ENCODE measurements around the gene SKOR1.

The SKOR1 gene

GRCh38 chr15:67799801-67800205, 25.5 kb upstream of the SKOR1 start:
- Histone ChIP-seq H3K9ac (ENCODE audit: low read length) (no peak overlapping the region), H3K36me3 (ENCODE audit: control insufficient read depth, insufficient read depth, low read length, severe bottlenecking) (peaks cover 9% of the 10 kb centered on the region), H3K9me3 (ENCODE audit: control insufficient read depth, low read length) (peaks cover 10% of the 10 kb centered on the region), H3K4me3 (ENCODE audit: low read length) (no peak overlapping the region), H3K4me1 (ENCODE audit: control insufficient read depth, insufficient read depth, low read length) (no peaks in the 10 kb centered on the region), H3K27me3 (replicated peaks; ENCODE audit: control insufficient read depth, insufficient read depth, low read length) (no peaks in the 10 kb centered on the region)
- no peak for DNase-seq (ENCODE audit: low read depth)

- DNase-seq (ENCODE audit: low read depth): no peak
- Histone ChIP-seq H3K9me3 (ENCODE audit: control insufficient read depth, low read length) (no peaks in the 10 kb centered on the region), H3K36me3 (ENCODE audit: control insufficient read depth, insufficient read depth, low read length, severe bottlenecking) (peaks cover 7% of the 10 kb centered on the region), H3K4me3 (ENCODE audit: low read length) (no peak overlapping the region), H3K4me1 (ENCODE audit: control insufficient read depth, insufficient read depth, low read length) (no peaks in the 10 kb centered on the region), H3K9ac (ENCODE audit: low read length) (no peak overlapping the region), H3K27me3 (replicated peaks; ENCODE audit: control insufficient read depth, insufficient read depth, low read length) (no peaks in the 10 kb centered on the region)
These were observed 24.2 kb upstream of the SKOR1 start for GRCh38 chr15:67801142-67801541.

GRCh38 chr15:67801926-67802914, 23.1 kb upstream of the SKOR1 start:
- Histone ChIP-seq H3K4me1 (ENCODE audit: control insufficient read depth, insufficient read depth, low read length) (no peaks in the 10 kb centered on the region), H3K27me3 (replicated peaks; ENCODE audit: control insufficient read depth, insufficient read depth, low read length) (no peaks in the 10 kb centered on the region), H3K9me3 (ENCODE audit: control insufficient read depth, low read length) (no peaks in the 10 kb centered on the region), H3K9ac (ENCODE audit: low read length) (no peak overlapping the region), H3K4me3 (ENCODE audit: low read length) (no peak overlapping the region), H3K36me3 (ENCODE audit: control insufficient read depth, insufficient read depth, low read length, severe bottlenecking) (peaks cover 5% of the 10 kb centered on the region)
- DNase-seq (ENCODE audit: low read depth): no peak

- no peak for DNase-seq (ENCODE audit: low read depth)
- Histone ChIP-seq H3K4me3 (ENCODE audit: low read length) (no peak overlapping the region), H3K36me3 (ENCODE audit: control insufficient read depth, insufficient read depth, low read length, severe bottlenecking) (peaks cover 5% of the 10 kb centered on the region), H3K9me3 (ENCODE audit: control insufficient read depth, low read length) (no peaks in the 10 kb centered on the region), H3K9ac (ENCODE audit: low read length) (no peak overlapping the region), H3K4me1 (ENCODE audit: control insufficient read depth, insufficient read depth, low read length) (no peaks in the 10 kb centered on the region), H3K27me3 (replicated peaks; ENCODE audit: control insufficient read depth, insufficient read depth, low read length) (no peaks in the 10 kb centered on the region)
These were observed 22.0 kb upstream of the SKOR1 start for GRCh38 chr15:67803299-67803698.

GRCh38 chr15:67803996-67804843, 21.1 kb upstream of the SKOR1 start:
- H3K9ac ChIP-seq (ENCODE audit: low read length): no peak overlapping the region
- H3K4me1 ChIP-seq (ENCODE audit: control insufficient read depth, insufficient read depth, low read length): no peaks in the 10 kb centered on the region
- no peaks in the 10 kb centered on the region for H3K27me3 ChIP-seq (replicated peaks; ENCODE audit: control insufficient read depth, insufficient read depth, low read length)
- peaks cover 8% of the 10 kb centered on the region for H3K36me3 ChIP-seq (ENCODE audit: control insufficient read depth, insufficient read depth, low read length, severe bottlenecking)
- no peaks in the 10 kb centered on the region for H3K9me3 ChIP-seq (ENCODE audit: control insufficient read depth, low read length)
- H3K4me3 ChIP-seq (ENCODE audit: low read length): no peak overlapping the region
- no peak for DNase-seq (ENCODE audit: low read depth)

- Histone ChIP-seq H3K4me3 (ENCODE audit: low read length) (no peak overlapping the region), H3K9ac (ENCODE audit: low read length) (no peak overlapping the region), H3K36me3 (ENCODE audit: control insufficient read depth, insufficient read depth, low read length, severe bottlenecking) (peaks cover 9% of the 10 kb centered on the region), H3K4me1 (ENCODE audit: control insufficient read depth, insufficient read depth, low read length) (no peaks in the 10 kb centered on the region), H3K9me3 (ENCODE audit: control insufficient read depth, low read length) (no peaks in the 10 kb centered on the region), H3K27me3 (replicated peaks; ENCODE audit: control insufficient read depth, insufficient read depth, low read length) (no peaks in the 10 kb centered on the region)
- DNase-seq (ENCODE audit: low read depth): no peak
These were observed 20.2 kb upstream of the SKOR1 start for GRCh38 chr15:67805008-67805665.

- no peak for DNase-seq (ENCODE audit: low read depth)
- Histone ChIP-seq H3K4me1 (ENCODE audit: control insufficient read depth, insufficient read depth, low read length) (no peaks in the 10 kb centered on the region), H3K27me3 (replicated peaks; ENCODE audit: control insufficient read depth, insufficient read depth, low read length) (no peaks in the 10 kb centered on the region), H3K4me3 (ENCODE audit: low read length) (no peak overlapping the region), H3K36me3 (ENCODE audit: control insufficient read depth, insufficient read depth, low read length, severe bottlenecking) (peaks cover 5% of the 10 kb centered on the region), H3K9me3 (ENCODE audit: control insufficient read depth, low read length) (no peaks in the 10 kb centered on the region), H3K9ac (ENCODE audit: low read length) (no peak overlapping the region)
These were observed 19.4 kb upstream of the SKOR1 start for GRCh38 chr15:67805666-67806516.

GRCh38 chr15:67806536-67806935, 18.8 kb upstream of the SKOR1 start:
- peaks cover 5% of the 10 kb centered on the region for H3K36me3 ChIP-seq (ENCODE audit: control insufficient read depth, insufficient read depth, low read length, severe bottlenecking)
- DNase-seq (ENCODE audit: low read depth): no peak
- no peak overlapping the region for H3K4me3 ChIP-seq (ENCODE audit: low read length)
- no peaks in the 10 kb centered on the region for H3K27me3 ChIP-seq (replicated peaks; ENCODE audit: control insufficient read depth, insufficient read depth, low read length)
- H3K9ac ChIP-seq (ENCODE audit: low read length): no peak overlapping the region
- no peaks in the 10 kb centered on the region for H3K4me1 ChIP-seq (ENCODE audit: control insufficient read depth, insufficient read depth, low read length)
- no peaks in the 10 kb centered on the region for H3K9me3 ChIP-seq (ENCODE audit: control insufficient read depth, low read length)

- Histone ChIP-seq H3K9me3 (ENCODE audit: control insufficient read depth, low read length) (no peaks in the 10 kb centered on the region), H3K27me3 (replicated peaks; ENCODE audit: control insufficient read depth, insufficient read depth, low read length) (no peaks in the 10 kb centered on the region), H3K36me3 (ENCODE audit: control insufficient read depth, insufficient read depth, low read length, severe bottlenecking) (peaks cover 5% of the 10 kb centered on the region), H3K9ac (ENCODE audit: low read length) (no peak overlapping the region), H3K4me3 (ENCODE audit: low read length) (no peak overlapping the region), H3K4me1 (ENCODE audit: control insufficient read depth, insufficient read depth, low read length) (no peaks in the 10 kb centered on the region)
- DNase-seq (ENCODE audit: low read depth): no peak
These were observed 18.2 kb upstream of the SKOR1 start for GRCh38 chr15:67807141-67807540.

GRCh38 chr15:67807836-67808235, 17.5 kb upstream of the SKOR1 start:
- Histone ChIP-seq H3K9me3 (ENCODE audit: control insufficient read depth, low read length) (no peaks in the 10 kb centered on the region), H3K9ac (ENCODE audit: low read length) (no peak overlapping the region), H3K4me3 (ENCODE audit: low read length) (no peak overlapping the region), H3K36me3 (ENCODE audit: control insufficient read depth, insufficient read depth, low read length, severe bottlenecking) (peaks cover 5% of the 10 kb centered on the region), H3K27me3 (replicated peaks; ENCODE audit: control insufficient read depth, insufficient read depth, low read length) (no peaks in the 10 kb centered on the region), H3K4me1 (ENCODE audit: control insufficient read depth, insufficient read depth, low read length) (no peaks in the 10 kb centered on the region)
- no peak for DNase-seq (ENCODE audit: low read depth)
